NT2/D1 (cell line): ENCODE measurements around the gene TUBB3.
"Not testable (repeated sequence)": the region's sequence is repeated elsewhere in the genome, so short reads cannot be mapped to it uniquely, and the experiment has no call there.

ENCODE experiments used
- SUZ12 ChIP-seq: IDR thresholded peaks from 2 replicates; pipeline ENCODE4 v1.6.1; 2011; ENCODE audit not compliant: insufficient read length, insufficient read depth; ENCODE audit errors: extremely low read depth
- YY1 ChIP-seq: IDR thresholded peaks from 2 replicates; pipeline ENCODE4 v1.6.1; 2011; ENCODE audit not compliant: insufficient read length, insufficient read depth
- ZNF274 ChIP-seq: IDR thresholded peaks from 2 replicates; pipeline ENCODE4 v1.6.1; 2011; ENCODE audit warnings: mild to moderate bottlenecking, low read depth, low read length

DNA sequence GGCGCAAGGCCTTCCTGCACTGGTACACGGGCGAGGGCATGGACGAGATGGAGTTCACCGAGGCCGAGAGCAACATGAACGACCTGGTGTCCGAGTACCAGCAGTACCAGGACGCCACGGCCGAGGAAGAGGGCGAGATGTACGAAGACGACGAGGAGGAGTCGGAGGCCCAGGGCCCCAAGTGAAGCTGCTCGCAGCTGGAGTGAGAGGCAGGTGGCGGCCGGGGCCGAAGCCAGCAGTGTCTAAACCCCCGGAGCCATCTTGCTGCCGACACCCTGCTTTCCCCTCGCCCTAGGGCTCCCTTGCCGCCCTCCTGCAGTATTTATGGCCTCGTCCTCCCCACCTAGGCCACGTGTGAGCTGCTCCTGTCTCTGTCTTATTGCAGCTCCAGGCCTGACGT is 12.5 kb downstream of the TUBB3 start:
- not testable (repeated sequence) for TF ChIP-seq SUZ12, YY1, ZNF274
